GM12891 (cell line): ENCODE measurements around the gene ANAPC13.

Experiments used
- POLR2AphosphoS5 ChIP-seq: IDR thresholded peaks from 2 replicates; pipeline ENCODE4 v1.6.1; 2011; ENCODE audit warnings: low read depth, low read length, control low read depth
- TAF1 ChIP-seq: IDR thresholded peaks from 2 replicates; pipeline ENCODE4 v1.6.1; 2011; ENCODE audit warnings: low read depth, low read length, control low read depth

DNA sequence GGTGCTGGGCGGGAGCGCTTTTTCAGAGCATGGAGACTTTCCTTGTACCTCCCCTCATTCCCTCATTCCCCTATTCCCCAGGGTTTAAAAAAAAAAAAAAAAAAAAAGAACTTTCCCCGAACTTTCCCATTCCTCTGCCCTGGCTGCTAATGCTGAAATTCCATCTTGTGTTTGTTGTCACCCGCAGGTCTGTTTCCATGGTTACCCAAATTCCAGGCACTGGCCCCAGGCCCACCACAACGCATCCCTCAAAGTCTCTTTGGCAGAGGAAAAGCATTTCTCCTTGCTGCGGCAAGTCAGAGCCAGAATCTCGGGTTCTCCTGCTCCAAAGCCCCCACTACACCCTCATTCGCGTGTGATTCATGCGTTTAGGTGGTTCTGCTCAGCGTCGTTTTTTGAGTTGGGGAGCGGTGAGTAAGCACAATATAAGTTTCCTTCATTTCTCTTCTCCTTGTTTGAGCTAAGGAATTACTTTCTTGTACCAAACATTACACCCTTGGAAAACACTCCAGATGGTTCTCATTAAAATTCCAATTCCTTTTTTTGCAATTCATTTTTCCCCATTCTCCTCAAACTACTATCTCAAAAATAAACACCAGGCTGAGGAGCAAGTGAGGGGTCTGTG lies 21.6 kb downstream of the ANAPC13 start:
- no peak for TF ChIP-seq TAF1
- no peak for TF ChIP-seq POLR2AphosphoS5
